H1 (cell line): Measurements from ENCODE around the gene LIPC. TPM values are rescaled to one million over a fixed set of nuclear protein-coding genes. Genes with fewer than 3 reads are reported as not detected.

ENCODE experiments used
- CTCF ChIA-PET: fragments of 300-600 bp; sonication (Branson Sonifier 250); formaldehyde crosslinking; loops from one replicate; lab custom pipeline; 2021; ENCODE audit not compliant: partially characterized antibody; lab: Charles Lee
- POLR2A ChIA-PET: fragments of 300-600 bp; sonication (Branson Sonifier 250); formaldehyde crosslinking; loops from one replicate; lab custom pipeline; 2021; ENCODE audit warnings: inconsistent platforms; ENCODE audit not compliant: partially characterized antibody; lab: Charles Lee
- DNase-seq, 2 experiments: peaks; one replicate each; pipeline versions ENCODE4 v3.0.0 to v3.0.0-alpha.2; 2010 to 2022; ENCODE audit warnings: low spot score in 2 of 2, low read depth in 1 of 2, mixed read lengths in 1 of 2
- FAIRE-seq: peaks from 2 replicates; lab custom pipeline; 2011; peaks lifted over from hg19 to GRCh38; lab: Jason Lieb, UNC
- H2AFZ ChIP-seq: 2 replicates; pipeline ENCODE4 v1.8.1; 2012; ENCODE audit warnings: low read length, inconsistent platforms
- H2AK5ac ChIP-seq: 2 replicates; pipeline ENCODE4 v1.6.1; 2013; ENCODE audit warnings: low read depth, low read length
- H2BK120ac ChIP-seq: replicated peaks from 2 replicates; pipeline ENCODE3; 2013; ENCODE audit warnings: low read depth, low read length, inconsistent platforms
- H2BK12ac ChIP-seq: 2 replicates; pipeline ENCODE4 v1.6.1; 2013; ENCODE audit warnings: low read depth, low read length
- H2BK15ac ChIP-seq: 2 replicates; pipeline ENCODE4 v1.6.1; 2013; ENCODE audit warnings: low read length
- H2BK20ac ChIP-seq: 2 replicates; pipeline ENCODE4 v1.6.1; 2013; ENCODE audit warnings: low read length
- H2BK5ac ChIP-seq: 2 replicates; pipeline ENCODE4 v1.6.1; 2013; ENCODE audit warnings: low read depth, low read length
- H3K14ac ChIP-seq: 2 replicates; pipeline ENCODE4 v1.6.1; 2013; ENCODE audit warnings: inconsistent platforms; ENCODE audit not compliant: insufficient read length
- H3K18ac ChIP-seq: 2 replicates; pipeline ENCODE4 v1.6.1; 2013; ENCODE audit warnings: low read length; ENCODE audit errors: extremely low read depth
- H3K23ac ChIP-seq: 2 replicates; pipeline ENCODE4 v1.6.1; 2013; ENCODE audit warnings: inconsistent platforms; ENCODE audit not compliant: insufficient read length
- H3K23me2 ChIP-seq: 2 replicates; pipeline ENCODE4 v1.6.1; 2013; ENCODE audit warnings: low read depth, low read length
- H3K27ac ChIP-seq: 2 replicates; pipeline ENCODE4 v1.6.1; 2011; ENCODE audit warnings: low read depth, low read length, inconsistent platforms
- H3K27me3 ChIP-seq, 4 experiments: replicated peaks in 1 of 4; 1 replicate in 1 of 4; 2 replicates in 3 of 4; pipeline versions ENCODE4 v1.6.1 to v1.8.1; 2011 to 2013; ENCODE audit warnings: low read length in 3 of 4, mild to moderate bottlenecking in 3 of 4, inconsistent platforms in 2 of 4, mixed read lengths in 2 of 4, moderate library complexity in 1 of 4; ENCODE audit not compliant: control insufficient read depth in 3 of 4, insufficient read depth in 3 of 4; ENCODE audit errors: extremely low read depth in 1 of 4
- H3K36me3 ChIP-seq, 4 experiments: 2 replicates each; pipeline versions ENCODE4 v1.6.1 to v1.8.1; 2011 to 2013; ENCODE audit warnings: mild to moderate bottlenecking in 4 of 4, low read length in 3 of 4, moderate library complexity in 2 of 4, control low read depth in 1 of 4, inconsistent platforms in 1 of 4; ENCODE audit not compliant: insufficient read depth in 4 of 4, control insufficient read depth in 2 of 4
- H3K4ac ChIP-seq: replicated peaks from 2 replicates; pipeline ENCODE3; 2013; ENCODE audit warnings: low read length, low read depth, mixed read lengths, inconsistent platforms; ENCODE audit not compliant: insufficient read length
- H3K4me1 ChIP-seq, 4 experiments: replicated peaks in 1 of 4; 1 replicate in 1 of 4; 2 replicates in 3 of 4; pipeline versions ENCODE4 v1.6.1 to v1.8.1; 2011 to 2013; ENCODE audit warnings: low read length in 3 of 4, inconsistent platforms in 2 of 4, mixed read lengths in 1 of 4; ENCODE audit not compliant: insufficient read depth in 4 of 4, control insufficient read depth in 3 of 4
- H3K4me2 ChIP-seq, 2 experiments: 2 replicates each; pipeline versions ENCODE4 v1.6.1 to v1.8.1; 2011 to 2013; ENCODE audit warnings: low read depth in 2 of 2, low read length in 2 of 2, control low read depth in 1 of 2, inconsistent platforms in 1 of 2, mild to moderate bottlenecking in 1 of 2; ENCODE audit not compliant: insufficient read depth in 1 of 2
- H3K4me3 ChIP-seq, 4 experiments: fragments of 200-600, 300-600 bp in 1 of 4; sonication (generic), shearing (Covaris generic), sonication (Bioruptor Twin) in 1 of 4; 2 replicates each; pipeline versions ENCODE4 v1.5.1 to v1.8.1; 2011 to 2016; ENCODE audit warnings: low read length in 4 of 4, low read depth in 3 of 4, control low read depth in 2 of 4, inconsistent platforms in 2 of 4, mild to moderate bottlenecking in 2 of 4, mixed read lengths in 1 of 4, moderate library complexity in 1 of 4; ENCODE audit not compliant: insufficient read depth in 2 of 4; ENCODE audit errors: extremely low read depth in 1 of 4
- H3K56ac ChIP-seq: replicated peaks from 2 replicates; pipeline ENCODE3; 2013; ENCODE audit warnings: low read depth, mild to moderate bottlenecking, mixed read lengths, low read length, inconsistent platforms; ENCODE audit not compliant: insufficient read length
- H3K79me1 ChIP-seq: 2 replicates; pipeline ENCODE4 v1.6.1; 2013; ENCODE audit warnings: low read depth, low read length, control low read depth
- H3K79me2 ChIP-seq, 2 experiments: 2 replicates each; pipeline versions ENCODE4 v1.6.1 to v1.8.1; 2012 to 2013; ENCODE audit warnings: low read length in 2 of 2, mild to moderate bottlenecking in 2 of 2, inconsistent platforms in 1 of 2; ENCODE audit not compliant: insufficient read depth in 2 of 2, control insufficient read depth in 1 of 2
- H3K9ac ChIP-seq, 4 experiments: replicated peaks in 1 of 4; 1 replicate in 1 of 4; 2 replicates in 3 of 4; pipeline versions ENCODE4 v1.6.1 to v1.8.1; 2011 to 2013; ENCODE audit warnings: low read depth in 3 of 4, low read length in 3 of 4, control low read depth in 2 of 4, mild to moderate bottlenecking in 2 of 4, moderate library complexity in 2 of 4, inconsistent platforms in 1 of 4; ENCODE audit errors: extremely low read depth in 1 of 4
- H3K9me3 ChIP-seq, 2 experiments: 2 replicates each; pipeline versions ENCODE4 v1.6.1 to v1.8.1; 2012 to 2013; ENCODE audit warnings: mild to moderate bottlenecking in 2 of 2, moderate library complexity in 2 of 2, control low read depth in 1 of 2, inconsistent platforms in 1 of 2, low read depth in 1 of 2, low read length in 1 of 2, mixed read lengths in 1 of 2; ENCODE audit not compliant: insufficient read depth in 2 of 2
- H4K20me1 ChIP-seq, 2 experiments: replicated peaks in 1 of 2; 2 replicates each; pipeline versions ENCODE3 to v1.8.1; 2011 to 2013; ENCODE audit warnings: inconsistent platforms in 2 of 2, low read length in 2 of 2, mild to moderate bottlenecking in 1 of 2; ENCODE audit not compliant: insufficient read depth in 2 of 2, control insufficient read depth in 1 of 2
- H4K5ac ChIP-seq: 2 replicates; pipeline ENCODE4 v1.6.1; 2013; ENCODE audit warnings: low read length, low read depth, mixed read lengths, inconsistent platforms; ENCODE audit not compliant: insufficient read length
- H4K8ac ChIP-seq: 2 replicates; pipeline ENCODE4 v1.8.0; 2013; ENCODE audit warnings: mild to moderate bottlenecking, moderate library complexity, low read length, inconsistent platforms; ENCODE audit not compliant: insufficient read depth; ENCODE audit errors: extremely low read depth
- H4K91ac ChIP-seq: replicated peaks from 2 replicates; pipeline ENCODE3; 2013; ENCODE audit warnings: low read length, mixed read lengths, inconsistent platforms; ENCODE audit not compliant: insufficient read length
- ASH2L ChIP-seq: fragments of 200-600, 300-600 bp; sonication (generic); IDR thresholded peaks from one replicate; pipeline ENCODE4 v1.7.1; 2017; ENCODE audit warnings: low read length
- BCL11A ChIP-seq, 2 experiments: IDR thresholded peaks; one replicate each; pipeline ENCODE4 v1.6.1; 2011; ENCODE audit warnings: low read depth in 2 of 2, low read length in 2 of 2, mild to moderate bottlenecking in 2 of 2
- JUN ChIP-seq: IDR thresholded peaks from 2 replicates; pipeline ENCODE4 v1.6.1; 2011; ENCODE audit warnings: low read depth, mild to moderate bottlenecking, improper control_type of control experiment, low read length
- KDM4A ChIP-seq: IDR thresholded peaks from one replicate; pipeline ENCODE4 v1.7.1; 2012; ENCODE audit warnings: low read depth, mild to moderate bottlenecking, moderate library complexity, low read length, inconsistent platforms; ENCODE audit not compliant: severe bottlenecking
- MAFK ChIP-seq: IDR thresholded peaks from 2 replicates; pipeline ENCODE4 v1.6.1; 2012; ENCODE audit warnings: low read depth, mild to moderate bottlenecking, improper control_type of control experiment, low read length
- POLR2A ChIP-seq, 2 experiments: IDR thresholded peaks; 1 replicate in 1 of 2; 2 replicates in 1 of 2; pipeline ENCODE4 v1.6.1; 2011; ENCODE audit warnings: low read depth in 2 of 2, low read length in 2 of 2, mild to moderate bottlenecking in 2 of 2; ENCODE audit errors: control extremely low read depth in 1 of 2
- SIX5 ChIP-seq: IDR thresholded peaks from 2 replicates; pipeline ENCODE4 v1.6.1; 2011; ENCODE audit warnings: mild to moderate bottlenecking, low read depth, low read length
- TAF7 ChIP-seq: optimal IDR thresholded peaks from 2 replicates; pipeline ENCODE3; 2011; ENCODE audit warnings: low read depth, mild to moderate bottlenecking, inconsistent platforms, low read length, moderate library complexity, borderline replicate concordance
- WGBS, 2 experiments: shearing (Covaris generic) in 1 of 2; methylation state at CpG; one replicate each; pipeline versions ENCODE4 v1.1.6 to v1.1.7; 2013 to 2015; ENCODE audit warnings: low lambda C conversion rate in 2 of 2, mixed read lengths in 2 of 2, inconsistent platforms in 1 of 2, low coverage in 1 of 2, missing lambda C conversion rate in 1 of 2; ENCODE audit not compliant: insufficient replicate concordance in 2 of 2, insufficient coverage in 1 of 2, insufficient read length in 1 of 2; ENCODE audit errors: extremely low coverage in 1 of 2, missing lambda C conversion rate in 1 of 2; 5-methylcytosine and 5-hydroxymethylcytosine counted together
- polyA plus RNA-seq, 7 experiments: library from polyadenylated mRNA; depleted of rRNA in 3 of 7; stranded (reverse) in 5 of 7; unstranded in 2 of 7; fragments of >200 nt in 5 of 7; fragments of 200-250 nt in 2 of 7; gene quantifications; 1 replicate in 5 of 7; 2 replicates in 1 of 7; 4 replicates in 1 of 7; pipeline versions ENCODE4 v1.2.1 to v1.2.3, GENCODE V29; 2011 to 2013; ENCODE audit warnings: missing spikeins in 2 of 7, mixed read lengths in 2 of 7
- total RNA-seq: library from RNA; stranded (reverse); fragmentation: NEBNext Ultra II Directional; extraction: Animal tissue kit (Norgen Biotek cat#: 25700); gene quantifications from 2 replicates; pipeline ENCODE4 v1.2.1, GENCODE V29; 2021
- TF ChIP-seq, protein P1 (sequence below): IDR thresholded peaks from 2 replicates; pipeline ENCODE4 v1.6.1; 2011; ENCODE audit warnings: low read length, improper control_type of control experiment

LIPC gene
- total and polyA plus RNA-seq, 2 of the 8 experiments (the other 6 are each of a cell fraction or from before 2014, with no cell fraction given): not detected

DNA sequence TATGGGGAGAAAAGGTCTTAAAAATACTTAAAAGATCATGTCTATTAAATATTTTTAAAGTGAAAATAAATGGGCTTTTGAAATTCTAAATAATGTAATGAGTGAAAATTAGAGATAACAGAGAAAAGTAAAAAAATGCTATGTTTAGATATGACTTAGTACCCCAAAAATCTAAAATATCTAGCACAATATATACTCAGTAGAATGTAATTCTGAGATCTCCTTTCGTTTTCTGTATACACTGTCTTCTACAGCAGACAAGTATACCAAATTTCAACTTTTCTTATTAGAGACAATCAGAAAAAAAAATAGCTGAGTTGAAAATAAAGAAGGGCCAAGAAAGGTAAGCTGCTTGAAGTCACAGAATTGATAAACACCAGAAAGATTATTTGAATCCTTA, 176.9 kb downstream of the LIPC start:
- peaks cover 0 to 4% of the 10 kb centered on the region in 2 experiments for H4K20me1 ChIP-seq
- FAIRE-seq (no peak), DNase-seq (no peak)
- no peak overlapping the region for H3K4ac ChIP-seq
- H2BK12ac ChIP-seq: no peak overlapping the region
- peaks cover 0 to 9% (median 0%) of the 10 kb centered on the region in 4 experiments; a peak in 2 of 8 replicates for H3K36me3 ChIP-seq
- H3K18ac ChIP-seq: no peak overlapping the region
- no peaks in the 10 kb centered on the region for H3K9me3 ChIP-seq
- H3K56ac ChIP-seq: no peak overlapping the region
- H2BK5ac ChIP-seq: no peak overlapping the region
- H4K5ac ChIP-seq: no peak overlapping the region
- WGBS, 2 experiments: 79% methylated on average over 1 of the region's 1 CpG; no CpG with 5 or more reads in 1 of the 2 experiments
- ChIA-PET CTCF (no interaction called here), POLR2A (no interaction called here)
- H3K23ac ChIP-seq: no peak overlapping the region
- H2BK15ac ChIP-seq: no peak overlapping the region
- no peak overlapping the region for H3K14ac ChIP-seq
- 0 out of 2 replicates have a peak, but pooled peaks cover 4% of the 10 kb centered on the region for H3K79me1 ChIP-seq
- H2AK5ac ChIP-seq: no peak overlapping the region
- no peak overlapping the region for H2AFZ ChIP-seq
- H3K9ac ChIP-seq: no peak overlapping the region
- H3K4me2 ChIP-seq: no peak overlapping the region
- no peaks in the 10 kb centered on the region for H3K4me1 ChIP-seq
- H3K23me2 ChIP-seq: peaks cover 3% of the 10 kb centered on the region; the same call in 1 of the 2 replicates
- no peaks in the 10 kb centered on the region for H3K27me3 ChIP-seq
- no peak overlapping the region for H2BK20ac ChIP-seq
- no peak overlapping the region for H4K91ac ChIP-seq
- no peak overlapping the region for H3K27ac ChIP-seq
- no peak overlapping the region for H2BK120ac ChIP-seq
- no peak overlapping the region for H3K4me3 ChIP-seq
- H3K79me2 ChIP-seq: no peaks in the 10 kb centered on the region
- no peak overlapping the region for H4K8ac ChIP-seq
- TF ChIP-seq, protein P1, sequence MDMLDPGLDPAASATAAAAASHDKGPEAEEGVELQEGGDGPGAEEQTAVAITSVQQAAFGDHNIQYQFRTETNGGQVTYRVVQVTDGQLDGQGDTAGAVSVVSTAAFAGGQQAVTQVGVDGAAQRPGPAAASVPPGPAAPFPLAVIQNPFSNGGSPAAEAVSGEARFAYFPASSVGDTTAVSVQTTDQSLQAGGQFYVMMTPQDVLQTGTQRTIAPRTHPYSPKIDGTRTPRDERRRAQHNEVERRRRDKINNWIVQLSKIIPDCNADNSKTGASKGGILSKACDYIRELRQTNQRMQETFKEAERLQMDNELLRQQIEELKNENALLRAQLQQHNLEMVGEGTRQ: no peak
- TF ChIP-seq ASH2L (no peak), SIX5 (no peak), JUN (no peak), KDM4A (no peak), MAFK (no peak), TAF7 (no peak), BCL11A (IDR thresholded peaks at IDR 0.05; ENCODE audit: low read depth in 2 of 2, low read length in 2 of 2) (no peak), POLR2A (IDR thresholded peaks at IDR 0.05; ENCODE audit: control extremely low read depth in 1 of 2, low read depth in 2 of 2, low read length in 2 of 2) (no peak)
